ENCODE results near the gene DNLZ.

Gene DNLZ

DNA sequence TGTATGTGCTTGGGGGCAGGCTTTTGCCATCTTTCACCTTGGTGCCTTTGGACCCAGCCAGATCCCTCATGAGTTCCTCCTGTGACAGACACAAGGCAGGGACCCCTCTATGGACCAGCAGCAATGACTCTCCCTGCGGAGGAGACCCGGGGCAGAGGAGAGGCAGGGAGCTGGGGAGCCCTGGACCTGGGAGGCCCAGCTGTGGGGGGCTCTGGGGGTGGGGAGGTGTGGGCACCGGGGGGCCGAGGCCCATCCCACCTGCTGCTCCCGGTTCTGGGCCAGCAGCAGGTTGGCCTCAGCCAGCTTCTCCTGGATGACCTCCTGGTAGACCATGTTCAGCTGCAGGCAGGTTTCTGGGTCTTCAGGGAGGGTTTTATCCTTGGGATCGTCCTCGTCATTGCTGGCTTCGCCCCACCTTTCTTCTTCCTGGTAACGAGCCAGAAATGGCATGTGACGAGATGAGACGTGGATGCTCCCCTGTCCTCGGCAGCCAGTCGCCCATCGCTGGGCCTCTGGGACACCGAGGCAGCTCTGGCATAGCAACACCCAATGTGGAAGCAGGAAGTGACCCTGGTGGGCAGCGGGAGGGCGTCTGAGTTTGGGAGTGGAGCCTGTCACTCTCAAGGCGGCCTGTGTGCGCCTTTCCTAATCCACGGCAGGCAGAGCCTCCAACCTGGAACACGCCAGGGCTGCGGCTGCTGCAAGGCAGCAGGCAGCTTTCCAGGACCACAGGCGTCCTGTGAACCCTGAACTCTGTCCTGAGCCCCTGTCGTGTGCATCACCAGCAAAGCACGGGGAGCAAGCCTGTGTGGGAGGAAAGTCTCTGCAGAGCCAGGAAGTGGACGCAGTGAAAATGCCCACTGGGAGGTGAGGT, 32.0 kb upstream of the DNLZ start:
- no peak for DNase-seq (ENCODE audit: low spot score)

DNA sequence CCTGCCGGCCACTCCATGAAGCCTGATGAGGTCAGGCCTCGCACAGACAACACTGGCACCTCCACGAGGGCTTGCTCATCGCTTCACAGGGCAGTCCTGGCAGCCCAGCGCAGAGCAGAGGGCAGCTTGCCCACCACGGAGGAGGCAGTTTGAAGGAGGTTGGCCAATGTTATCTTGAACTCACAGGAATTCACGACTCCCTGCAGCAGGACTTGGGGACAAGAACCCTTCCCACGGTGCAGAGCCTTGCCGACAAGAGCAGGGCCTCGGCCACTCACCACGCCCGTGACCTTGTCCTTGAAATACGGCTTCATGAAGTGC, 31.4 kb upstream of the DNLZ start:
- DNase-seq (ENCODE audit: low spot score) = no peak

DNA sequence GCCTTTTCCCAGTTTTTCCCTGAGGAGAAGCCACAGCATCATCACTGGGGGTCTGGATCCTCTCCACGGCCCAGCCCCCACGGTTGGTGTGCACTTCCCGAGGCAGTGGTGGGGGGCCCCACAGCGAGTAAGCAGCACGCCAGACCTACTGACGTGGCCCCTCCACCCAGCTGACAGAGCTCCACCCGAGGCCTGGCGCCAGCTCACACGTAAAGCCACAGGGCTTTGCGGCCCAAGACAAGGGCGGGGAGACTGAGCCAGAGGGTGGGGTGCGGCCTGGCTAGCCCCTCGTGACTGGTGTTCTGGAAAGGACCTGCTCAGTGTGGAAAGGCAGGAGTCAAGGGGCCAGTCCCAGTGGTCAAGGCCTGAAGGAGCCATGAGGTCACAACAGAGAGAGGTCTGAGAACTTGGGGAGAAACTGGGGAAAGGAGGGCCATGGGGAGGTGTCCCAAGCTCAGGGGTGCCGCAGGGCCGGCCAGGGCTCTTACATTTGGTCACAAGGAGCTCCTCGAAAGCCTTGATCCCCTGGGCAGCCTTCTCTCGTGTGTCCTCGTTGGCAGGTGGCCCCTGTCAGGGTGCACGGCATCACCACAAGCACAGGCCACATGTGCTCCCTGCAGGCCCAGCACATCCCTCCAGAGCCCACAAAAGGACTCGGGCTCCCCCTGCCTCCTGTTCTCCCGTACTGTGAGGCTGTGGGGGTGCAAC, 30.9 kb upstream of the DNLZ start:
- no peak for DNase-seq (ENCODE audit: low spot score)

DNA sequence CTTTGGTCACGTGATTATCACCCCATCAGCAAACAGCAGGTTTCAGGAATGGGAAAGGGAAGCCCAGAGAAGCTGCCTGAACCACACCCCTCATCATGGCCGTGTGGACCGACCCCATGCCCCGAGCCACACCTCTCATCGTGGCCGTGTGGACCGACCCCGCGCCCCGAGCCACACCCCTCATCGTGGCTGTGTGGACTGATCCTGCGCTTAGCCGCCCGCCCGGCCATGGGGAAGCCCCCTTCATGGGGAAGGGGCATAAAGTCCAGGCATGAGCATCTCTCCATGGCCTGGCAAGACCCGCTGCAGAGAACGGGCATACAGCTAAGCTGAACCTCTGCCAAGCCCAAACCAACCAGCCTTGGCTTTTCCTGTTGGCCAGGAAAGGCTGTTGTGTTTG, 30.0 kb upstream of the DNLZ start:
- no peak for DNase-seq (ENCODE audit: low spot score)

- no peak for DNase-seq (ENCODE audit: low spot score)
These were observed 29.2 kb upstream of the DNLZ start for GRCh38 chr9:136392538-136393449.

DNA sequence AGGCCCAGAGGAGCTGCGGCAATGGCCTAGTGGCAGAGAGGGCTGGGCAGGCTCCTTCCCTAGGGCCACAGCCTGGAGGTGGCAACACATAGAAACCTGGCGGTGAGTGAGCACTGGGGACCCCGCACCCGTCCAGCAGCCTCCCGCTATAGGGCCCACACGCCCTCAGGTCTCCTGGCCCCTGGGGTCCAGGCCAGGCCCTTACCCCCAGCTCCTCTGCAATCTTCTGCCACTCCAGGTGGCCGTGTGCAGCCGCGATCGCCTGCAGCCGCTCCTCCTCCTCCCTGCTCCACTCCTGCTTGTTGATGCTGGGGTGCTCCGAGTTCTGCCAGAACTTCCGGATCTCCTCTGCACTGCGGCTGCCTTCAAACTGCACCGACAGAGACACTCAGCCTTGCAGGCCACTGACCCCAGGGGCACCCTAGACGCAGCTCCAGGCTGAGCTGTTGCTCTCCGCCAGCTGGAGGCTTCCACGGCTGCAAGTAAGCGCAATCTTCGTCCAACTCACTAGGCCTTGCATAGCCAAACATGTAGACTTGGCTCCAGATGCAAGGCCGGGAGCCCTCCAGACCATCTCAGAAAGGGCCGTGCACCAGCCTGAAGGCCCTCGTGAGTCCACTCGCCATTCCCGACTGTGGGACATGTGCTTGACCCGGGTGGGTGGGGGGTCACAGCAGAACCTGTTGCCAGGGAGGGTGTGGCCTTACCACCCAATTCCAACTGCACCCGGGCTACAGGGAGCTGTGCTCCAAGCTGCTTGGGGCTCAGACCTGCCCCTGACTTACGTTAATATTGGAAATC, 28.4 kb upstream of the DNLZ start:
- no peak for DNase-seq (ENCODE audit: low spot score)

- no peak for DNase-seq (ENCODE audit: low spot score)
These were observed 25.9 kb upstream of the DNLZ start for GRCh38 chr9:136389396-136389795.

DNA sequence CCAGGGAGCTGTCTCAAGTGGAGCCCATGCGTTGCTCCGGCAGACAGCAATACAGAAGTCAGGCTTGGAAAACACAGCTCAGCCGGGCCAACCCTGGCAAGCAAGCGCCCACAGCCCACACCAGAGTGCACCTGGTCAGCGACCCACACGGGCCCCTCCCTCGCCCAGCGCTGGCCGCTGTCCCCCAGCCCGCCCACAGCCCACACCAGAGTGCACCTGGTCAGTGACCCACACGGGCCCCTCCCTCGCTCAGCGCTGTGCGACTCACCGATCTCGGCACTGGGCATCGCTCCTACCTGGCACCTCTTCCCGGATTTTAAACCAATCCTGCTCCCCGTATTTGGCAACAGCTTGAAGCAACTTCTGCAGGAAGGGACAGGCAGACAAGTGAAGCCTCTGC, 23.7 kb upstream of the DNLZ start:
- DNase-seq (ENCODE audit: low spot score) = no peak

- no peak for DNase-seq (ENCODE audit: low spot score)
These were observed 22.5 kb upstream of the DNLZ start for GRCh38 chr9:136386018-136386417.

GRCh38 chr9:136385015-136385414, 21.5 kb upstream of the DNLZ start:
- DNase-seq (ENCODE audit: low spot score) = no peak

GRCh38 chr9:136383436-136383835, 19.9 kb upstream of the DNLZ start:
- no peak for DNase-seq (ENCODE audit: low spot score)

DNA sequence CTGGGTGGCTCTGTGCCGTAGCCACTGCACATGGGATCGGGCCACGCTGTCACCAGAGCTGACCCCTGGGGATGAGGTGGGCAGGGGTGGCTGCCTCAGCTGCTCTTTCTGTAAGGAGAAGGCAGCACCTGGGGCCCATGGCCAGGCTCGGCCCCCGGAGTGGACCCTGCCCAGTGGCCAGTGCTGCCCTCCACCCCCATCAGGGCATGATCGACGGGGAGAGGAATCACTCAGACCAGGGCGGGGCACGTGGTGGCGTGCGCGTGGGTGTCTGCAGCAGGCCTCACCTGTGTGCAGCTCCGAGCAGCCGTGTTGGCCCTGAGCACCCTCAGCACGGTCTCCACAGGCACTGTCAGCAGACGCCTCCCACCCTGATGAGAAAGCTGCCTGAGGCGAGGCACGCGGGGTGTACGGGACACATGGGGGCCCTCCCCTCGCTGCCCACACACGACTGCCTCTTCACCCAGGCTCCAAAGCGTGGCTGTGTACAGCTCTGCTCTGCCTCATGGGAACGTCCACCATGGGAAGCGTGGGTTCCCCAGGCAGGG, 18.5 kb upstream of the DNLZ start:
- DNase-seq (ENCODE audit: low spot score) = no peak

GRCh38 chr9:136381311-136381710, 17.8 kb upstream of the DNLZ start:
- no peak for DNase-seq (ENCODE audit: low spot score)

DNA sequence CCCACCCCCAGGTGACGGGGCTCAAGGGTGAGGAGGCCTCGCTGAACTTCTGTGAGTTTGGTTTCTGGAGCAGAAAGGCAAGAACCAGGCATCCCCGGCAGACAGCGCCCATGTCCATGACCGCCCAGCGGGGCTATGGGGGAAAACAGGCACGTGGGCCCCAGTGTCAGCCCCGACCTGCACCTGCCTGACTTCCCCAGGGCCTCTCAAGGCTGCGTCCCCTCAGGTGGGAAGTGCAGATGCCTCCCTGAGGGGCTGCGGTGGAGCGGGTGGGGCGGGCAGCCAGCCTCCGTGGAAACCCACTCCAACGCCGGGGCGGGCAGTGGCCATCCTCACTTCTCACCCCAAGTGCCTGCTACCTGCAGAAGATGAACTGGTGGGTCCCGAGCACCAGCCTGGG, 16.8 kb upstream of the DNLZ start:
- DNase-seq (ENCODE audit: low spot score) = no peak

- no peak for DNase-seq (ENCODE audit: low spot score)
These were observed 16.3 kb upstream of the DNLZ start for GRCh38 chr9:136379891-136380290.

DNA sequence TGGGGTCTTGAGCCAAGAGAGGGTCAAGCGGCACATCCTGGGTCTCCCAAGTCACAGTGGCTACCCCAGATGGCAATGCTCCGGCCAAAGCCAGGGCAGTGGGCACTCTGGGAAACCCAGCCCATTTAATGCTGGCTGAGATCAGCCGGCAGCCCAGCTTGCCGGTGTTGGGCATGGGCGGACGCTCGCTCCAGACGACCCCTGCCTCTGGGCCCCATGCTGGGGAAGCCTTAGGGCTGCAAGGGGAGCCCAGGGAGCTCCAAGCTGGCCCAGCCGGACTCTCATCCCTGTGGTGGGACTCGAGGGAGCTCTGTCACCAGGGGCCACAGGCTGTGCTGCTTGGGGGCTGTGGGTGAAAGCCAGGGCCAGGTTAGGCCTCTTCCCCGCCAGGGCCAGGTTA, 15.9 kb upstream of the DNLZ start:
- no peak for DNase-seq (ENCODE audit: low spot score)

- DNase-seq (ENCODE audit: low spot score) = no peak
These were observed 15.4 kb upstream of the DNLZ start for GRCh38 chr9:136379003-136379287.

GRCh38 chr9:136378170-136379002, 14.8 kb upstream of the DNLZ start:
- no peak for DNase-seq (ENCODE audit: low spot score)

- DNase-seq (ENCODE audit: low spot score) = no peak
These were observed 14.0 kb upstream of the DNLZ start for GRCh38 chr9:136377341-136378169.

GRCh38 chr9:136376457-136376856, 12.9 kb upstream of the DNLZ start:
- DNase-seq (ENCODE audit: low spot score) = no peak

All from iPS-NIHi11 (cell line).